B cell (primary cell): ENCODE measurements around the gene TMEM239. TPM values are rescaled to one million over a fixed set of nuclear protein-coding genes. Genes with fewer than 3 reads are reported as not detected.

Experiments
- ATAC-seq: fragments of 200-7000 bp; cut with Tn5 transposase; one replicate; pipeline ENCODE4 v1.10.0; 2021; ENCODE audit warnings: low read depth, mild to moderate bottlenecking, moderate number of reproducible peaks, moderate library complexity
- CTCF ChIA-PET: fragments of 350-600 bp; sonication (Branson Sonifier 250); formaldehyde crosslinking; loops from one replicate; lab custom pipeline; 2021; ENCODE audit warnings: antibody characterized with exemption, inconsistent platforms; lab: Charles Lee
- POLR2A ChIA-PET: fragments of 350-600 bp; sonication (Branson Sonifier 250); formaldehyde crosslinking; loops from one replicate; lab custom pipeline; 2021; ENCODE audit warnings: antibody characterized with exemption; lab: Charles Lee
- DNase-seq: peaks from one replicate; pipeline ENCODE4 v3.0.0; 2013
- H2AFZ ChIP-seq: 2 replicates; pipeline ENCODE4 v1.6.1; 2012; ENCODE audit warnings: mild to moderate bottlenecking, low read depth, low read length; ENCODE audit not compliant: insufficient read depth, poor library complexity, severe bottlenecking
- H3K27ac ChIP-seq, 2 donors: 1 replicate in 1 of 2; 2 replicates in 1 of 2; pipeline ENCODE4 v1.5.1; 2012 to 2013; ENCODE audit warnings: low read length in 2 of 2, mild to moderate bottlenecking in 2 of 2, moderate library complexity in 1 of 2
- H3K27me3 ChIP-seq, 4 experiments: fragments of 200-600 bp in 1 of 4; sonication (generic) in 1 of 4; replicated peaks in 1 of 4; 1 replicate in 2 of 4; 2 replicates in 2 of 4; pipeline versions ENCODE4 v1.6.1 to v1.7.0; 2013 to 2016; ENCODE audit warnings: low read length in 3 of 4, mild to moderate bottlenecking in 2 of 4, mixed read lengths in 1 of 4, moderate library complexity in 1 of 4; ENCODE audit not compliant: insufficient read depth in 4 of 4, control insufficient read depth in 3 of 4; ENCODE audit errors: control extremely low read depth in 1 of 4
- H3K36me3 ChIP-seq, 2 experiments: replicated peaks in 1 of 2; 1 replicate in 1 of 2; 2 replicates in 1 of 2; pipeline versions ENCODE4 v1.6.1 to v1.7.1; 2013; ENCODE audit warnings: low read length in 1 of 2; ENCODE audit not compliant: insufficient read depth in 2 of 2, control insufficient read depth in 1 of 2; ENCODE audit errors: control extremely low read depth in 1 of 2, extremely low read depth in 1 of 2
- H3K4me1 ChIP-seq, 2 donors: fragments of 200-600 bp in 1 of 2; sonication (generic) in 1 of 2; 1 replicate in 1 of 2; 2 replicates in 1 of 2; pipeline versions ENCODE4 v1.5.1 to v1.6.1; 2013 to 2017; ENCODE audit warnings: low read length in 2 of 2; ENCODE audit not compliant: control insufficient read depth in 2 of 2, insufficient read depth in 2 of 2
- H3K4me2 ChIP-seq: replicated peaks from 2 replicates; pipeline ENCODE3; 2012; ENCODE audit warnings: mild to moderate bottlenecking, low read depth, low read length; ENCODE audit not compliant: poor library complexity, severe bottlenecking
- H3K4me3 ChIP-seq, 5 experiments: fragments of 200-600 bp in 1 of 5; sonication (generic) in 1 of 5; 1 replicate in 3 of 5; 2 replicates in 2 of 5; pipeline versions ENCODE4 v1.5.1 to v1.7.0; 2011 to 2016; ENCODE audit warnings: low read length in 4 of 5, mild to moderate bottlenecking in 4 of 5, low read depth in 2 of 5, control low read depth in 1 of 5, moderate library complexity in 1 of 5; ENCODE audit not compliant: insufficient read depth in 1 of 5; ENCODE audit errors: control extremely low read depth in 1 of 5, extremely low read depth in 1 of 5
- H3K79me2 ChIP-seq: fragments of 200-600 bp; sonication (generic); one replicate; pipeline ENCODE4 v1.6.0; 2016; ENCODE audit warnings: low read length; ENCODE audit not compliant: control insufficient read depth, insufficient read depth
- H3K9ac ChIP-seq: fragments of 200-600 bp; sonication (generic); 2 replicates; pipeline ENCODE4 v1.6.1; 2017; ENCODE audit warnings: mild to moderate bottlenecking, low read length, moderate library complexity
- H3K9me3 ChIP-seq, 3 donors: one replicate each; pipeline versions ENCODE4 v1.6.1 to v1.7.1; 2013; ENCODE audit warnings: low read length in 2 of 3; ENCODE audit not compliant: control insufficient read depth in 2 of 3, insufficient read depth in 1 of 3; ENCODE audit errors: control extremely low read depth in 1 of 3
- H4K20me1 ChIP-seq: 2 replicates; pipeline ENCODE4 v1.6.0; 2012; ENCODE audit warnings: mild to moderate bottlenecking, low read length; ENCODE audit not compliant: insufficient read depth, control insufficient read depth, poor library complexity, severe bottlenecking
- H3K27ac Mint-ChIP-seq: one replicate; pipeline ENCODE4 v1.8.0; 2021; ENCODE audit warnings: mixed read lengths
- H3K27me3 Mint-ChIP-seq: one replicate; pipeline ENCODE4 v1.8.0; 2021; ENCODE audit warnings: mixed read lengths
- H3K4me1 Mint-ChIP-seq: one replicate; pipeline ENCODE4 v1.8.0; 2021; ENCODE audit warnings: mixed read lengths
- H3K4me3 Mint-ChIP-seq: one replicate; pipeline ENCODE4 v1.8.0; 2021; ENCODE audit warnings: mixed read lengths
- H3K9me3 Mint-ChIP-seq: one replicate; pipeline ENCODE4 v1.8.0; 2022; ENCODE audit warnings: mixed read lengths; ENCODE audit not compliant: insufficient read depth
- CTCF ChIP-seq: fragments of 200-600 bp; IDR thresholded peaks from one replicate; pipeline ENCODE4 v1.8.0; 2022; ENCODE audit warnings: antibody characterized with exemption, mild to moderate bottlenecking
- EZH2 ChIP-seq: IDR thresholded peaks from 2 replicates; pipeline ENCODE4 v1.6.1; 2012; ENCODE audit warnings: borderline replicate concordance, low read depth, mild to moderate bottlenecking, moderate library complexity, low read length; ENCODE audit not compliant: insufficient read depth, poor library complexity, severe bottlenecking
- WGBS: methylation state at CpG from one replicate; pipeline ENCODE4 v1.1.5; 2013; ENCODE audit warnings: missing lambda C conversion rate; ENCODE audit not compliant: insufficient coverage; 5-methylcytosine and 5-hydroxymethylcytosine counted together
- intact Hi-C: fragments of 100-400 bp; cut with micrococcal nuclease; formaldehyde crosslinking; loops from one replicate; pipeline ENCODE4 v1.10.0; 2022
- polyA plus RNA-seq: library from polyadenylated mRNA; depleted of rRNA; stranded (reverse); fragments of >200 nt; gene quantifications from 2 replicates; pipeline ENCODE4 v1.2.3, GENCODE V29; 2012
- total RNA-seq, 2 donors: library from RNA; stranded (reverse); fragments of 120-200 nt in 1 of 2; gene quantifications; 1 replicate in 1 of 2; 2 replicates in 1 of 2; pipeline versions ENCODE4 v1.2.3 to v1.2.4, GENCODE V29; 2013 to 2022

The TMEM239 gene
- total and polyA plus RNA-seq, 2 donors (not counting 1 experiment from before 2014, with no cell fraction given), result not detected

GRCh38 chr20:2796011-2796660, 20.0 kb upstream of the TMEM239 start:
- Histone ChIP-seq H3K36me3 (no peaks in the 10 kb centered on the region), H3K9me3 (peaks cover 0 to 11% (median 0%) of the 10 kb centered on the region in 3 donors), H3K9ac (no peak overlapping the region), H3K27ac (no peak overlapping the region), H3K4me1 (peaks cover 18 to 23% of the 10 kb centered on the region in 2 donors), H4K20me1 (no peaks in the 10 kb centered on the region), H3K4me3 (no peak overlapping the region), H2AFZ (no peak overlapping the region), H3K79me2 (no peaks in the 10 kb centered on the region), H3K4me2 (no peak overlapping the region), H3K27me3 (peaks cover 0 to 39% (median 2%) of the 10 kb centered on the region in 4 experiments)
- H3K27ac Mint-ChIP-seq, result no peak overlapping the region
- peaks cover 46% of the 10 kb centered on the region for H3K27me3 Mint-ChIP-seq
- TF ChIP-seq EZH2 (no peak), CTCF (no peak)
- intact Hi-C loops, result no loop called here
- peaks cover 26% of the 10 kb centered on the region for H3K4me1 Mint-ChIP-seq
- ATAC-seq (no peak), DNase-seq (no peak)
- no peak overlapping the region for H3K4me3 Mint-ChIP-seq
- 92% methylated on average over 19 of the region's 20 CpGs for WGBS
- no peaks in the 10 kb centered on the region for H3K9me3 Mint-ChIP-seq
- ChIA-PET POLR2A (no interaction called here), CTCF (no interaction called here)
